ENCODE measurements around the gene CCT5.
"Not testable (repeated sequence)": the region's sequence is repeated elsewhere in the genome, so short reads cannot be mapped to it uniquely, and the experiment has no call there.

CCT5 gene

DNA sequence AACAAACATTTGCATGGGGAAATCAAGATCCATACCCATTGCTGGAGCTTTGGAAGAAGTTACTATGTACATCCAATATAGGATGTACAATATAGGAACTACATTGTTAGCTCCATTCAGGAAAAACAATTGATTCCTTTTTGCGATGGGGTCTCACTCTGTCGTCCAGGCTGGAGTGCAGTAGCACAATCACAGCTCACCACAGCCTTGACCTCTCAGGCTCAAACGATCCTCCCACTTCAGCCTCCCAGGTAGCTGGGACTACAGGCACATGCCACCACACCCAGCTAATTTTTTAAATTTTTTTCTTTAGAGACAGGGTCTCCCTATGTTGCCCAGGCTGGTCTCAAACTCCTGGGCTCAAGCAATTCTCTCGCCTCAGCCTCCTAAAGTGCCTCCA lies 2.9 kb upstream of the CCT5 start:
- not testable (repeated sequence) for DNase-seq

- DNase-seq: no peak
These were observed 1.5 kb upstream of the CCT5 start for GRCh38 chr5:10248378-10249260.

DNA sequence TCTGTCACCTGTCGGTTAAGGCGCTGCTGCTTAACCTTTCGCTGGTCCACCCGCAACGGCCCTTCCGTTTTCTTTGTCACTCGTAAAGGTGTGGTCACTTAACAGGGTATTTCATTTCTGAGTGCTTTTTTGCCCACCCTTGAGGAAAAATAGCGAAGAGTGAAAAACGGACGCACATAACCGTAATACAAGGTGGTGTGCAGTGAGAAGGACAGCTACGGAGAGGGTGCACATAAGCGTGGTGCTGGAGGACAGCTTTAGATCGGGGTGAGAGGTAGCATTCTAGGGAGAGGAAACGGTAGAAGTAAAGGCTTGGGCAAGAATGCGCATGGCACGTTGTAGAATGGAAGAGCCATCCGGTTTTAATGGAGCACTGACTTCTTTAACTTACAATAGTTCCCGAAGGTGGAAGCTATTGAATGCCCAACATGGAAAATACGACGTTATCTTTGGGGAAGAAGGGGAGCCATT lies 761 bp downstream of the CCT5 start:
- no peak for DNase-seq

DNA sequence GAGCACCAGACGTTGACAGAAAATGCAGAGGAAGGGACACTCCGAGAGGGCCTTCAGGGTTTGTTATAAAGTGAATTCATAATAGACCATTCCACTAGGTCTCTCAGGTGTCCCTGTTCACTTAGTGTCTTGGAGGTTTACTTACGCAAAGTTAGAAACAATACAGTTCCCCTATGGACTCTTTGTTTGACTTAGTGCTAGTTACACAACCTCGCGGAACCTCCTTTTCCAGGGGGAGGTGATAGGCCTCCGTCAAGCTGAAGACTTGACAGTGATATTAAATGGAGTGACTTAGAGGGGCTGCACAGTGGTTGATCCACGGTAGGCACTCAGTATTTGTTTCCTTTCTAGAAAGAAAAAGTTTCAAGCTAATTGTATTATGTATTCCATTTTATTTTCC lies 1.3 kb downstream of the CCT5 start:
- no peak for DNase-seq

DNA sequence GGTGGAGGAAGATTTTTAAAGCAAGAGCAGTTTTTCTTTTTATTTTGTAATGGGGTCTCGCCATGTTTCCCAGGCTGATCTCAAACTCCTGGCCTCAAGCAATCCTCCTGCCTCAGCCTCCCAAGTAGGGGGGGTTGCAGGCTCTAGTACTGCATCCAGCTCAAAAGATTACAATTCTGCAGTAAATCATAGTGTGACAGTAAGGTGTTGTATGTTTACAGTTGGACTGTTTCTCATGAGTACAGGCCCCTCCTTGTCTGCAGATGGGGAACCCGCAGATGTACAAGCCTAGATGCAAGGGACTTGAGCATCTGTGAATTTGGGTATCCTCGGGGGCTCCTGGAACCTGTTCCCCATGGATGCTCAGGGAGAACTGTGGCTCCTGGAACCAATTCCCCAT lies 3.3 kb downstream of the CCT5 start:
- no peak for DNase-seq

- no peak for DNase-seq
These were observed 4.6 kb downstream of the CCT5 start for GRCh38 chr5:10254686-10255085.

DNA sequence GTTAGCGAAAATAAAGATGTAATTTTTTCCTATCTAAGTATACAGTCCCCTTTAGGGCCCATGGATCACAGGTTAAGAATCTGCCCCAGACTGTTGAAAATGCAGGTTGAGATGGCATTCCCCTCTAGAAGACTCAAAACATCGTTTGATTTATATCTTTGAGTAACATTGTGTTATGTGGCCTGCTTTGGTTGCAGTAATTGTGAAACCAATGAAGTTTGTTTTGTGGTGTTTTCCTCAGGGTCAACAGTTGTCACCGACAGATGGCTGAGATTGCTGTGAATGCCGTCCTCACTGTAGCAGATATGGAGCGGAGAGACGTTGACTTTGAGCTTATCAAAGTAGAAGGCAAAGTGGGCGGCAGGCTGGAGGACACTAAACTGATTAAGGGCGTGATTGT lies 7.8 kb downstream of the CCT5 start:
- no peak for DNase-seq

- no peak for DNase-seq
These were observed 9.8 kb downstream of the CCT5 start for GRCh38 chr5:10259899-10260298.

GRCh38 chr5:10261065-10261464 lies 11.0 kb downstream of the CCT5 start:
- no peak for DNase-seq

- no peak for DNase-seq
These were observed 12.2 kb downstream of the CCT5 start for GRCh38 chr5:10262121-10262774.

DNA sequence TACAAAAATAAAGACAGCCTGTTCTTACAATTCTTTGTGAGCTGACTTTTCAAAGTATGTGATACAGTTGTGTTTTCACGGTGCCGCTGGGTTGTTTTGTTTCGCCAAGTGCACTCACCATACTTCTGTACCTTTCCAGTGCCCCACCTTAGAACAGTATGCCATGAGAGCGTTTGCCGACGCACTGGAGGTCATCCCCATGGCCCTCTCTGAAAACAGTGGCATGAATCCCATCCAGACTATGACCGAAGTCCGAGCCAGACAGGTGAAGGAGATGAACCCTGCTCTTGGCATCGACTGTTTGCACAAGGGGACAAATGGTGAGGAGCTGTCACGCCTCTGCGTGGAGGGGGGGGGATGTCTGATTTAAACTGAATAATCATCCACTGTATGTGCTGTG lies 12.9 kb downstream of the CCT5 start:
- no peak for DNase-seq

GRCh38 chr5:10264604-10265003 lies 14.5 kb downstream of the CCT5 start:
- DNase-seq: no peak

DNA sequence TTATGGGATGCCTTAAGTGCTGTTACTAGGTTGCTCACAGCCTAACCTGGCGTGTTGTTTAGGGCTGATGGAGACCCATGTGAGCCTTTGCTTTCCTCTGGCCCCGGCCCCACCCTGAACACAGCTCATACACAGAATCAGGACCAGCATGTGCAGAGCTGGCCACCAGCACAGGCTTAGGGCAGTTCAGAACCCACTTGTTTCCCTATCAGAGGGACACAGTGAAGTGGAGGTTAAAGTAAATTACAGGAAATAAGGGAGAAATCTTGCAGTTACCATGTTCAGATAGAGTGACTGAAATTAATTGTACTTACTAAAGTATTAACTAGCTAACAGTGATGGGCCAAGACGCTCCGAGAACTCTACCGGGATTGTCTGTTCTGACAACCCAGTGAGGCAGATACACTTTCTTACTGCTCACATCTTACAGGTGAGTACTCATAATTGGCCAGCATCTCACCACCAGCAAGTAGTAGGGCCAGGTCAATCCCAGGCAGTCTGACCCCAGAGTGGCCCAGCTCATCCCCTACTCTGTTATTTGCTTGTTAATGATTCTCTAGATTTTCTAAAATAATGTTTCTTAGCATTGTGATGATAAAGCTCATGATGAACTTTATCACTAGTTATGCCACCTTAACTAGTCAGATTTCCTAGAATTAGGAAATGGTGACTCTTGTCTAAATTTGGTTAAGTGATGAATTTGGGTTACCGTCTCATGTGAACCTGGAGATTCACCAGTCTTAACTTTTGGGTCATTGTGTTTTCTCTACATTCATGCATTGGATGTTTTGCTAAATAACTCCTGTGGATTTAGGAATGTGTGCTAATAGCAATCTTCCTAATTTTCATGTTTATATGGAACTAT lies 15.4 kb downstream of the CCT5 start:
- DNase-seq: no peak

DNA sequence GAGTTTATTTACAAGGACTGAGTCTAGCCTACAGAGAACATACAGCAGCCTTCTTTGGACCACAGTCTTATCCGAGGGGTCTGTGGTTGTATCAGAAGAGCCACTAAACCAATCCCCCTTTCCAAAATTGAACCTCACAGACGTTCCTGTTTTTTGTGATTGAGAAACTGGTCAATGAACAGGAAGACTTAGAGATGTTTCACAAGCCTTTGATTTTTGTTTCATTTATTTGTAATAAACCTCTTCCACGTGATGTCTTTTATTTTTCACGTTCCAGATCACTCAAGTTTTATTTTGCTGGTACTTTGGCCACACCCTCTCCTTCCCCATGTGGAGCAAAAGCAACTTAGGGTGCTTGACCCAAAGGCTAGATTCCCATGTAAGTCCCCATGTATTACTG lies 16.1 kb downstream of the CCT5 start:
- no peak for DNase-seq

GRCh38 chr5:10266839-10267238 lies 16.8 kb downstream of the CCT5 start:
- no peak for DNase-seq

GRCh38 chr5:10268100-10268499 lies 18.0 kb downstream of the CCT5 start:
- no peak for DNase-seq

- DNase-seq: no peak
These were observed 22.2 kb downstream of the CCT5 start for GRCh38 chr5:10272053-10272874.

GRCh38 chr5:10272875-10273209 lies 22.8 kb downstream of the CCT5 start:
- DNase-seq: not testable (repeated sequence)

- DNase-seq: no peak
These were observed 25.4 kb downstream of the CCT5 start for GRCh38 chr5:10275460-10275859.

- DNase-seq: no peak
These were observed 25.9 kb downstream of the CCT5 start for GRCh38 chr5:10275991-10276390.

- no peak for DNase-seq
These were observed 26.6 kb downstream of the CCT5 start for GRCh38 chr5:10276691-10277090.

DNA sequence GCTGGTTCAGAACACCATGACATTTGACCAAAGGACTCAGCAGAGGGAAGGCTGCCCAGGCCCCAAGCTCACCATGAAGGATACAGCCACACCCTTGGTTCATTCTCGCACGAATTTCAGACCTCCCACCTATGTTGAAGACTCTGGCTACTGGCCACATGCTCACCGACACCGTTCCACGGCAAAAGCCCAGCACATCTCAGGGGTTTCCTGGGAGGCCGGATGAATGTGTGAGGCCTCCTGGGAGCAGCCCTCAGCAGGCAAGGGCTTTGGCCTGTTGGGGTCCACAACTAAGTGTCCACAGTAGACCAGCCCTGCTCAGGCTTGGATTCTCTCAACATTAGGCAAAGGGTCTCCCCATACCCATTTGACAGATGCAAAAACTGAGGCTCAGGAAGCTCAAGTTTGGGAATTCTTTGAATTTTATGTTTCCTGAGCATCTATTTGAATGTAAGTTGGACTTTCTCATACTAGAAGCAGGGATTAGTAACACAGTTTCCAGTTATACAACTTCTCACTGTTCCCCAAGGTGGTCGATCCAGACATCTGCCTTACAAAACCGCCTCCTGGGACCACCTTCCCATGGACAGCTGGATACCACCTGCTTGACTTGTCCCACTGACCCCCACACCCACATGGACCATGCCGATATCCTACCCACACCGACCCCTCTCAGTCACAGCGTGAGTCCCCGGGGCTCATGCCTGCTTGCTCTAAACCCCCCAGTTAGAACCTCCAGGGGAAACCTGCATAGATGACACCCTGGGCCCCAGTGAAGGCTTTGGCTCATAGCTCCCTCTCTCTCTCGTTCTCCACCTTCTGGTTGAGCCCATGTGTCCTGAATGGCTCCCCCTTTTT lies 27.9 kb downstream of the CCT5 start:
- DNase-seq: no peak

Measured in amniotic stem cell (primary cell).